NOMO-1 (cell line): Measurements from ENCODE around the gene ZC3H12C.
A peak's percentile ranks its signal among the peaks of the same experiment; 100 is the strongest.
"Not testable (repeated sequence)": the region's sequence is repeated elsewhere in the genome, so short reads cannot be mapped to it uniquely, and the experiment has no call there.

Experiments used
- DNase-seq, 2 experiments: peaks; one replicate each; lab custom pipeline; 2025; ENCODE audit not compliant: unreplicated experiment in 2 of 2; lab: John Stamatoyannopoulos, UW

ZC3H12C gene

DNA sequence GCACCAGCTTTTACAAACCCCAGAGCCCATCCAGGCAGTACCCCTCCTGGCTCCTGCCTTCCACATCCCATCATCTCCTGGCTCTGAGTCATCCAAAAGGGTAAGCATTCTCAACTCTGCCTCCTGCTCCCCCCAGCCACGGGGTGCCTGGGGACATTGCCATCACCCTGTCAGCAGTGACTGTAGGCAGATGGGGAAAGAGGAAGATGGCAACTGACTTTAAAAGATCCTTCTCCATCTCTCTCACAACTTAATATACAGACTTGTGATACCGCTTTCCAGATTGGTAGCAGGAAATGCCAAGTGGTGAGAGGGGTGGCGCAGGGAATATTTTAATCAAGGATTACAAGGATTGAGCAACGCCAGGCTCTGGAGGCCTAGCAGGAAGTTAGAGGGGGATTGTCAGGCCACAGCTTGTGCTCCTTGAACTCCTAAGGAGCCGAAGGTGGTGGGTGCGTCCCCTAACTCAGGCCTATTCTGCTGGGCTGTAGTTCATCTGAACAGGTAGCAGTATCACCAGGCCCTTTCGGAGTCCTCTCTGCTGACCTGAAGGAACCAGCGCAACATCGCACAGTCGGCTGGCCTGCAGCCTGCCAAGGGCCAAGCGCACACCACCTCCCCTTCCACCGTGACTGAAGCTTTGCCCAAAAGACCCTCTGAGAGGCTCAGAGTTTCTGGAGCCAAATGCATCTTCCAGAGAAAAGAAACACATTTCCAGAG is 83.3 kb downstream of the ZC3H12C start:
- DNase-seq: no peak

DNA sequence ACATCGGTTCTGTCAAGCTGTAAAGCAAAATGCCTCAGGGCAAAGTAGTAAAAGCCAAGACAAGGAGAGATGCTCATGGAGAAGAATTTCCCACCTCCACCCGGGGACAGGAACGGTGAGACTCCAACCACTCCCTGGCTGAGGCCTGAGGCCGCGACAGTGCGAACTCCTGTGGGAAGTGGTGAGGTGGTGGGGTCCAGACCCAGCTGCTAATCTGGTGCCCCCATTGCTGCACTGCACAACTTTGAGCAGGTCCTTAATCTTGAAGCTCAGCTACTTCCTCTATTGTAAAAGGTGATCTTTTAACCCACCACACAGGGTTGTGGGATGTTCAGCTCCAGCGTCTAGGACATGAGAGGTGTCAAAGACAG is 83.9 kb downstream of the ZC3H12C start:
- DNase-seq: no peak

DNA sequence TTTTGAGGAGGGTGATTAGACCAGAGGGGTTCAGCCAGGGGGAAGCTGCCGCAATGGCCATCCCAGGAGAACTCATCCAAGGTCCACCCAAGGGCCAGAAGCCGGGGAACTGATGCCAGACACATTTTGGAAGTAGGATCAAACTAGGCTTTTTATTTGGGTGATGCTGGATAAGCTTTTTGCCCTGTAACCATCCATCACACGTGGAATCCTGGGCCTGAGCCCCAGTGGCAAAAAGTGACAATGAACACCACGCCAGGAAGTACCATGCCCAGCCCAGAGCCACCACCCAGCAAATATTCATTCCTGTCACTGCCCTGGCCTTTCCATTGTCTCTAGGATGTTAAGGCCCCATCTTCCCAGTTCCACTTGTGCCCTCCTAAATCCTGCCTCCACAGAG is 85.9 kb downstream of the ZC3H12C start:
- DNase-seq: no peak

DNA sequence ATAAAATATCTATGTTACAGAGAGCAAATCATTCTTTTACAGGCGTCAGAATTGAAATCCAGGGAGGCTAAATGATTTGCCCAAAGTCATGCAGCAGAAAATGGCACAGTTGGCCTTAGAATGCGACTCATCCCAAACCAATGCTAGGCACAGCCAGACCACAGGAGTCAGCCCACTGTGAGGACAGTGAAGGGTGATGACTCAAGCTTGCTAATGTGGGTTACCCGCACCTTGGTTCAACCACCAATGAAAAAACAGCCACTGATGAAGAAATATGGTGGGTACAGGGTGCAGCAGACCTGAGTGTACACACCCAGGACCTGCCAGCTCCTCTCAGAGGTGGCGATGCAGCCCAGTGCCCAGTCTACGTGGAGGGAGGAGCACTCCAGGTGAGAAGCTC is 89.7 kb downstream of the ZC3H12C start:
- DNase-seq: no peak

DNA sequence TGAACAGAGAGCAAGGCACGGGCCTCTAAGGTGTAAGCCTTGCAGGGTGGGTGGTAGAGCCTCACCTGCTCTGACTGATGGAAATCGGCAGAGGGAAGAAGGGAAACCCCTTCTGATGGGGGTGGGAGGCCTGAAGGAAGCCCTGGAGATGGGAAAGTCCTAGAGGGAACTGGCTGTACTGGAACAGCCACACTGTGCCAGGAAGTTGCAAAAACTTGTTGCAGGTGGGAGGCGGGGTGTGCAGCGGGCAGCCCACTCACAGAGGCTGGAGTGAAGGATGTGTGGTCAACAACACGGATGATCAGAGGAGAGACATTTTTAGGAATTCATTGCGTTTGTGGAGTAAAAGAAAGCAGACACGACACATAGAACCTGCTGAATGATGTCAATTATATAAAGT is 91.3 kb downstream of the ZC3H12C start:
- no peak for DNase-seq

DNA sequence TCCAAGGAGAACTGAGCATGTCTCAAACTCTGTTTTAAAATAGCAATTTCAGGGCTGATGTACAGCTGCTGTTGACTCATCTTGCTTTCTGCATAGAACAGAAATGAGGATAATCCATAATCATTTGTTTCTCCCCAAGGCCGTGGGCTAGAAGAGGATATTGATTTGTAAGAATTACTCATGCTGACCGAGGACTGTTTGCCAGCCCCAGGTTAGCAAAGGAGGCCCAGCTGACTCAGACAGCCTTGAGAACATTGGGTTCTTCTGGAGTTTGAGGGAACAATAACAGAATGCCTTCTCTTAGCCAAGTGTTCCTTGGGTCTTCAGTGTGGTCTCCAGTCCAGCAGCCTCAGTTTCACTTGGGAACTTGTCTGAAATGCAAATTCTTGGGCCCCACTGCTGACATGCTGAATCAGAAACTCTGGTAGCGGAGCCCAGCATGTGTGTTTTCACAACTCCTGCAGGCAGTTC is 92.0 kb downstream of the ZC3H12C start:
- DNase-seq: no peak

DNA sequence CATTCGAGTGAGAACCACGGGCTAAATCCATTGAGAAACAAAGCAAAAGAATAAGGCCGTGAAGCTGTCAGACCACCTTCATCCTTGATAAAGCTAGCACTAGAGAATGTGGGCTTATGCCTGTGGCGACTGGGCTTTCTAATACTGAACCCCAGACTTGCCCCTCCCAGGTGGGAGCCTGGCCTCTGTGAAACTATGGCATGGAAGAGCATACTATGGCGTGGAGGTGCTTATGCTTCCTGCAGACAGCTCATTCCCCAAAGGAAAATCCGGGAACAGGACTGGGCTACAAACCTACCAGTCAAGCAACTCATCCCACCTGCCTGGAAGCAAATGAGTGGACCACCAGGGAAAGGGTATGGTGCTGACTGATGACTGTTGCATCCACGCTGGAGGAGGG is 92.4 kb downstream of the ZC3H12C start:
- DNase-seq: no peak

DNA sequence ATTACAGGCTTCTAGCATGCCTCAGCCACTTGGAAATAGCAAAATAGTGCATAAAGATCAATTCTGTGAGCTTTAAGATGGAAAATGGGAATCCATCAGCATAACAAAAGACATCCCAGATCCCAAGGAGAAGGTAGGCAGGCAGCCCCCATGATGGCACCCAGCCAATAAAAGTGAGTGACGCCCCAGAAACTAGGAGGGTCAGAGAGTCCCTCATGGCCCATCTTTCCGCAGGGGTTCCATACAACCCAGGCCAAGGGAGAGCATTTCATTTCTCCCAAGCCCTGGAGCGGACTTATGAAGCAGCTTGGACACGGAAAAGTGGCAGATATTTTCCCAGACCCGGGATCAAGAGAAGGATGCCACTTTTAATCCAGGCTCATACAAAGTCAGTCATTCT is 93.3 kb downstream of the ZC3H12C start:
- no peak for DNase-seq

DNA sequence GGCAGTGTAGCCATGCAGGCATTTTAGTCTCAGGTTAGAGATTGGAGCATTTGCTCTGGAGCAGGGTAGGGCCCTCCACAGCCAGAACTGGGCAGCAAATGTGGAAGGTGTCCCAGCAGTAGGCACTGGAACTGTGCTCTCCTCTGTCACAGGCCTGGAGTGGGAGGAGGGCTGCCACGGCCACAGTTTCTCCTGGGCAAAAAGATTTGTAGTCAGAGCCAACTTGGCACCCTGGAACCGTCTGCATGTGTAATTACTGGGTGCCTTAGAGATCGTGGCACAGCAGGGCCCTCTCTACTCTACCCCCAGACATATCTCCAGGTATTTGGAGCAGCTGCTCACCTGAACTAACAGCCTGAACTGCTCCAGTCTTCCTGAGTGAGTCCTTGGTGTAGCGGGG is 93.7 kb downstream of the ZC3H12C start:
- DNase-seq: no peak

DNA sequence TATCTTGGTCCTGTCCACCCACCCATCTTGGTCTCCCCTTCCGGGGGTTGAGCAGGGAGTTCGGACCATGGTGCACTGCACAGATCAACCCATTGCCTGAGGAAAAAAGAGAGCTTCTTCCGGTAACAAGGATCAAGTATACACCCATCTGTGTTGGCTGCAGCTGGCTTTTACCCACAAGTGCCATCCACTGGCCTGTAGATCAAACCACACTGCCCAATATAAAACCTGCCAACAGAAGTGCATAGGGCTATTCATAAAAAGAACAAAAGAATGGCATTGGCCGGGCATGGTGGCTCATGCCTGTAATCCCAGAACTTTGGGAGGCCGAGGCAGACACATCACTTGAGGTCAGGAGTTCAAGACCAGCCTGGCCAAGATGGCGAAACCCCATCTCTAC is 94.5 kb downstream of the ZC3H12C start:
- no peak for DNase-seq

DNA sequence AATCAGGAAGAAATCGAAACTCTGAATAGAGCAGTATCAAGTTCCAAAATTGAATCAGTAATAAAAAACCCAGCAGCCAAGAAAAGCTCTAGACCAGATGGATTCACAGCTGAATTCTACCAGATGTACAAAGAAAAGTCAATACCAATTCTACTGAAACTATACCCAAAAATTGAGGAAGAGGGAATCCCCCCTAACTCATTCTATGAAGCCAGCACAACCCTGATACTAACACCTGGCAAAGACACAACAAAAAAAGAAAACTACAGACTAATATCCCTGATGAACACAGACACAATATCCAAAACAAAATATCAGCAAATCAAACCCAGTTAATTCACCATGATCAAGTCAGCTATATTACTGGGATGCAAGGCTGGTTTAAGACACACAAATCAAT is 97.7 kb downstream of the ZC3H12C start:
- no peak for DNase-seq

DNA sequence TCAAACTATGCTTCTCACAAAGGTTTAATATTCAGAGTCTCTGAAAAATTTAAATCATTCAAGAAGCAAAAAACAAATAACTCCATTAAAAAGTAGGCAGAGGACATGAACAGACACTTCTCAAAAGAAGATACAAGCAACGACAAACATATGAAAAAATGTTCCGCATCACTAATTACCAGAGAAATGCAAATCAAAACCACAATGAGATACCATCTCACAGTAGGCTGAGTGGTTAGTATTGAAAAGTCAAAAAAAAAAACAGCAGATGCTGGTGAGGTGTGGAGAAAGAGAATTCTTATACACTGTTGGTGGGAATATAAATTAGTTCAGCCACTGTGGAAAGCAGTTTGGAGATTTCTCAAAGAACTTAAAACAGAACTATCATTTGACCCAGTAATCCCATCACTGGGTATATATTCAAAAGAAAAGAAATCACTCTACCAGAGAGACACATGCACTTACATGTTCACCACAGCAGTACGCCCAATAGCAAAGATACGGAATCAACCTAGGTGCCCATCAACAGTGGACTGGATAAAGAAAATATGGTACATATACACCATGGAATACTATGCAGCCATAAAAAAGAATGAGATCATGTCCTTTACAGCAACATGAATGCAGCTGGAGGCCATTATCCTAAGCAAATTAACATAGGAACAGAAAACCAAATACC is 99.6 kb downstream of the ZC3H12C start:
- not testable (repeated sequence) for DNase-seq

DNA sequence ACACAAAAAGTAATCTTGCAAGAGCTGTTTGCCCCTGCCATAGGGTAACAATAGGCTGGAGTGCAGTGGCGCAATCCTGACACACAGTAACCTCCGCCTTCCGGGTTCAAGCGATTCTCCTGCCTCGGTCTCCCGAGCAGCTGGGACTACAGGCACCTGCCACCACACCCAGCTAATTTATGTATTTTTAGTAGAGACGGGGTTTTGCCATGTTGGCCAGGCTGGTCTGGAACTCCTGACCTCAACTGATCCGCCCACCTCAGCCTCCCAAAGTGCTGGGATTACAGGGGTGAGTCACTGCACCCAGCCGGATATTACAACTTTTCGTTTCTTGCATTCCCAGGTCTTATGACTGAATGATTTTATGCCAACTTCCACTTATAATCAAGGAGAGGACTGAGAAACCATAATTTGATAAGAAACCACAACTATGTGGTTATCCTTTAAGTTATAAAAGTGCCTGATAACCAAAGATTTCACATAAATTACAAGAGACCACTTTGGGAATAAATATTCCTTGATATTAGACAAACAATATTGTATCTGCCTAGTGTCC is 101.1 kb downstream of the ZC3H12C start:
- peak in 1 of 2 experiments; percentile 43 for DNase-seq

DNA sequence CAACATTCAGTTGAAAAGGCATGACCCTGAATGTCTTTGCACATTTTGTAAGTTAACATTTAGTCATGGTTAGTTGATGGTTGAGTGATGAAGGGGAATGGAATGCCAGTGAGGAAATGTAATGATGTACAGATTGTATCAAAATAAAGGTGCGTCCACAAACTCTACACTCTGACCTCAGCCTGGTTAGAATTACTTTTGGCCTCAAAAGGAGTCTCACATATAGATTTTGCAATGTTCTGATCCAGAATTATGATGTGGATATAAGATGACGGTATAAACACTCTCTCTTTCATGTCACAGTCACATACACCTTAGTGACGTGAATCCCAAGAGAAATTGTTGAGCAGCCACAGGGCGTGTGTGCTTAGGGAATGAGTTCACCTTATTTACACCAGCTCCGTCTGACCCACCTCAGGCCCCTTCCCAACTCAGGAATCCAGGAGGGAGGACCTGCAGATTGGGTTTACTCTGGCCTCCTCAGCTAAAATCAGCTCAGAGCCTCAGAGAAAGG is 103.1 kb downstream of the ZC3H12C start:
- no peak for DNase-seq

DNA sequence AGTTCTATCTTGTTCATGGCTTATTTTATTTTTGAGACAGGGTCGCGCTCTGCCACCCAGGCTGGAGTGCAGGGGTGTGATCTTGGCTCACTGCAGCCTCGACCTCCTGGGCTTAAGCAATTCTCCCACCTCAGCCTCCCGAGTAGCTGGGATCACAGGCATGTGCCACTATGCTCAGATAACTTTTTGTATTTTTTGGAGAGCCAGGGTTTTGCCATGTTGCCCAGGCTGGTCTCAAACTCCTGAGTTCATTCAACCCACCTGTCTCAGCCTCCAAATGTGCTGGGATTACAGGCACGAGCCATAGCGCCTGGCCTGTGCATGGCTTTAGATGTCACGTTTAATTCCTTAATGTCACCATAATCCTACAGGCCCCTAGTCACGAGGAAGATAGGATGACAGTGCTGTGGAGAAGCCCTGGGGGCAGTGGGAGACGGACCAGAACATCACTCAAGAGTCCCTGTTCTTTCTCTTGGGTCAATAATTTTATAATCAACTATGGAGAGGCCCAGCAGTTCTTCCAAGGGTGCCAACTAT is 103.8 kb downstream of the ZC3H12C start:
- no peak for DNase-seq

DNA sequence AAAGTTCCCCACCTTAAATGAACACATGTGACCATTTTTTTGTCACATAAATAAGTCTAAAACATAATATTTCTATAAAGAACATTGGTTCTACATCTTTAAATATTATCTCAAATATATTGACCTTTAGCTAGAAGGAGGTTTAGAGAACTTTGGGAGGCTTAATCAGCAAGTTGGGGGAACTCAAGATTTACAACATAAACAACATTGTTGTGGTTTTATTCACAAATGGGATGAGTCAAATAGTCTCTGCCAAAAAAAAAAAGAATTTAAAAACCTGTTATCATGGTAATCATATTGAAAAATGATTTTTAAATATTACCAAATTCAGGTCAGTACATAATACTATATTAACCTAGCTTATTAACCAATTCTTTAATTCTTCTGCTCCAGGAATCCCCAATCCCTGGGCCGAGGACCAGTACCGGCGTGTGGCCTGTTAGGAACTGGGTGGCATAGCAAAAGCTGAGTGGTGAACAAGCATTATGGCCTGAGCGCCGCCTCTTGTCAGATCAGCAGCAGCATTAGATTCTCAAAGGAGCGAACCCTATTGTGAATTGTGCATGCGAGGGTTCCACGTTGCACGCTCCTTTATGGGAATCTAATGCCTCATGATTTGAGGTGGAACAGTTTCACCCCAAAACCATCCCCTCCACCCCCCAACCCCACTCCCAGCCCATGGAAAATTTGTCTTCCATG is 105.0 kb downstream of the ZC3H12C start:
- DNase-seq: no peak

DNA sequence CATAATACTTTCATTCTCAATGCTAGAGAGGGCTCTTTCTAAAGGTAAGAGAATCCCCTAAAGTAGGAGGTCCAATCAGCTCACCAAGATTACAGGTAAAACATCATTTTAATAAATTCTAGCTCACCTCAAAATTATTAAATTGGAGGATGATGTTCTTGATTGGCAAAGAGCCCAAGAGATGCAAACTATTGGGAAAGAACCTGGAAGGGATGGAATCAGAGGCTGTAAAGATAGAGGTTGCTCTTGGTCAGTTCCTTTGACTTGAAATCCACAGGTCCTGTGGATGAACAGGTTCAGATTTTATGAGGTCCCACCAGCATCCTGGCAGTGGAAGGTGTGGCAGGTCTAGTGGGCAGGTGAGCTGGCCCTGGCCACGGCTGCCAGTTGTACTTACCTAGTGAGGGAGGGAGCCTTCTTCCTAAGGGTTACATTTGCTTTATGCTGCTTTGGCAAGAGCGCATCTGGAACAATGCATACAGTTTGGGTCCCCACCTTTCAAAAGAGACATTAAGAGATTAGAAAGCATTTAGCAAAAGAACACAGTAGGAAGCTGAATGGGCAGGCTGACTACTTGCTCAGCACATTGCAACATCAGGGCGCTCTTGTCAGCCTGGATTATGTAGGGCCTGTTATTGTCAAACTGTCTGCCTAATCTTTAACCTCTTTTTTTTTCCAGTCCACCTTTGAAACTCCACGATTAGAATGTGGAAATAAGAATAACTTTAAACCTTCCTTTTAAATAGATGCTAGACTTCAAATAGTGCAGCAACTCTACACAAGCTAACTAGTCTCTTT is 106.2 kb downstream of the ZC3H12C start:
- DNase-seq: no peak

DNA sequence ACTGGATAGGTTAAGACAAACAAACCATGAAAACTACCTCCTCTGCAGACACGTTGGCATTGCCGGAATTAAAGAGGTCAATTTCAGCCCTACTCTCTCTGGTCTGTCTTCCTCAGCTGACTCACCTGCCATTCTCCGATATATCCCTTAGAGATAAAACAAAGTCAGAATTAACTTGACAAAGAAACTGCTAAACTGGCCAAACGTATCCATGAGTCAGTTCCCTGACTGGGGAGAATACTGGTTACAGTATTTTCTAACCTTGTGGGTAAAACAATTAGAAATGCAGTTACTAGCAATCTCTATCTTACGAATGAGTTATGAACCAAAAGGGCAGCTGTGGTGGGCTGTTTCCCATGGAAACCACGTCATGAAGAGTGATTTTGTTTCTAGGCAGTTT is 107.0 kb downstream of the ZC3H12C start:
- DNase-seq: no peak

DNA sequence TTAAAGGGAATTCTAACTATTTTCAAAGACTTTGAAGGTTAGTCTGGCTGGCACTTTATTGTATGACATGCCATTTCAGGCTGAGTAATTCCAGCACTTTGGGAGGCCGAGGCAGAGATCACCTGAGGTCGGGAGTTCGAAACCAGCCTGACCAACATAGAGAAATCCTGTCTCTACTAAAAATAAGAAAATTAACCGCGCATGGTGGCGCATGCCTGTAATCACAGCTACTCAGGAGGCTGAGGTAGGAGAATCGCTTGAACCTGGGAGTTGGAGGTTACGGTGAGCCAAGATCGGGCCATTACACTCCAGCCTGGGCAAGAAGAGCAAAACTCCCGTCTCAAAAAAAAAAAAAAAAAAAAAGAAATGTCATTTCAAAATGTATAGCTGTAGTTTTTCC is 107.6 kb downstream of the ZC3H12C start:
- no peak for DNase-seq

DNA sequence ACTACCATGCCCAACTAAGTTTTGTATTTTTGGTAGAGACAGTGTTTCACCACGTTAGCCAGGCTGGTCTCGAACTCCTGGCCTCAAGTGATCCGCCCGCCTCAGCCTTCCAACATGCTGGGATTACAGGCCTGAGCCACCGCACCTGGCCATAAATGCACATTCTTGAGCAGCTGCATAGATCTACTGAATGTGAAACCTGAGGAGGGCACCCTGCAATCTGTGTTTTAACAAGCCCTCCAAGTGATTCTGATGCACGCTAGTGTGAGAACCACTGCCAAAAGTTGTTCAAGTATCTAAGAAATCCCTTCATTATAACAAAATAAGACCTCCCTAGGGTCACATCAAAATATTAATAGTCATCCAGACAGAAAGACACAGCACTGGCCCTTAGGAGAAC is 113.9 kb downstream of the ZC3H12C start:
- no peak for DNase-seq
